Cardiac muscle cell (in vitro differentiated cells and primary cell): ENCODE measurements around the gene KCNQ2. TPM values are rescaled to one million over a fixed set of nuclear protein-coding genes. Genes with fewer than 3 reads are reported as not detected.

Experiments
- DNase-seq, 2 donors: peaks; one replicate each; pipeline versions ENCODE4 v3.0.0 to v3.0.0-alpha.2; 2010 to 2017; ENCODE audit warnings: low read depth in 1 of 2, low spot score in 1 of 2
- H3K27ac ChIP-seq: fragments of 200-600 bp; sonication (generic); 2 replicates; pipeline ENCODE4 v1.5.1; 2016
- H3K27me3 ChIP-seq: fragments of 200-600 bp; sonication (generic); 2 replicates; pipeline ENCODE4 v1.6.0; 2016; ENCODE audit warnings: control low read depth
- H3K36me3 ChIP-seq: fragments of 200-600 bp; sonication (generic); 2 replicates; pipeline ENCODE4 v1.5.1; 2016; ENCODE audit warnings: control low read depth
- H3K4me1 ChIP-seq: fragments of 200-600 bp; sonication (generic); 2 replicates; pipeline ENCODE4 v1.8.1; 2017; ENCODE audit warnings: low read depth, mild to moderate bottlenecking, mixed run types
- H3K4me3 ChIP-seq: fragments of 200-600 bp; sonication (generic); 2 replicates; pipeline ENCODE4 v1.5.1; 2016; ENCODE audit warnings: mild to moderate bottlenecking
- H3K9me3 ChIP-seq: fragments of 200-600 bp; sonication (generic); 2 replicates; pipeline ENCODE4 v1.5.1; 2017; ENCODE audit warnings: low read depth, mild to moderate bottlenecking, control low read depth
- polyA plus RNA-seq: library from polyadenylated mRNA; unstranded; fragments of >200 nt; fragmentation: Nextera tagmentation; extraction: Ambion mirVana; gene quantifications from 2 replicates; pipeline ENCODE4 v1.2.1, GENCODE V29; 2016
- total RNA-seq: library from RNA; depleted of rRNA; stranded (reverse); fragments of >200 nt; gene quantifications from 2 replicates; pipeline ENCODE4 v1.2.3, GENCODE V29; 2016
- TF ChIP-seq, protein P1 (sequence below): IDR thresholded peaks from 2 replicates; pipeline ENCODE4 v1.5.1; 2012; ENCODE audit warnings: low read depth, mild to moderate bottlenecking, low read length

Gene KCNQ2
- total and polyA plus RNA-seq, 2 experiments from 2014 or later, result 13.7 to 18.6 TPM

GRCh38 chr20:63425846-63426485, 46.5 kb downstream of the KCNQ2 start:
- no peaks in the 10 kb centered on the region for H3K4me1 ChIP-seq
- no peaks in the 10 kb centered on the region for H3K9me3 ChIP-seq
- no peak overlapping the region for H3K4me3 ChIP-seq
- H3K27me3 ChIP-seq, result no peaks in the 10 kb centered on the region
- TF ChIP-seq, protein P1, sequence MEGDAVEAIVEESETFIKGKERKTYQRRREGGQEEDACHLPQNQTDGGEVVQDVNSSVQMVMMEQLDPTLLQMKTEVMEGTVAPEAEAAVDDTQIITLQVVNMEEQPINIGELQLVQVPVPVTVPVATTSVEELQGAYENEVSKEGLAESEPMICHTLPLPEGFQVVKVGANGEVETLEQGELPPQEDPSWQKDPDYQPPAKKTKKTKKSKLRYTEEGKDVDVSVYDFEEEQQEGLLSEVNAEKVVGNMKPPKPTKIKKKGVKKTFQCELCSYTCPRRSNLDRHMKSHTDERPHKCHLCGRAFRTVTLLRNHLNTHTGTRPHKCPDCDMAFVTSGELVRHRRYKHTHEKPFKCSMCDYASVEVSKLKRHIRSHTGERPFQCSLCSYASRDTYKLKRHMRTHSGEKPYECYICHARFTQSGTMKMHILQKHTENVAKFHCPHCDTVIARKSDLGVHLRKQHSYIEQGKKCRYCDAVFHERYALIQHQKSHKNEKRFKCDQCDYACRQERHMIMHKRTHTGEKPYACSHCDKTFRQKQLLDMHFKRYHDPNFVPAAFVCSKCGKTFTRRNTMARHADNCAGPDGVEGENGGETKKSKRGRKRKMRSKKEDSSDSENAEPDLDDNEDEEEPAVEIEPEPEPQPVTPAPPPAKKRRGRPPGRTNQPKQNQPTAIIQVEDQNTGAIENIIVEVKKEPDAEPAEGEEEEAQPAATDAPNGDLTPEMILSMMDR, result no peak
- H3K27ac ChIP-seq, result no peak overlapping the region
- H3K36me3 ChIP-seq, result no peaks in the 10 kb centered on the region
- no peak for DNase-seq

DNA sequence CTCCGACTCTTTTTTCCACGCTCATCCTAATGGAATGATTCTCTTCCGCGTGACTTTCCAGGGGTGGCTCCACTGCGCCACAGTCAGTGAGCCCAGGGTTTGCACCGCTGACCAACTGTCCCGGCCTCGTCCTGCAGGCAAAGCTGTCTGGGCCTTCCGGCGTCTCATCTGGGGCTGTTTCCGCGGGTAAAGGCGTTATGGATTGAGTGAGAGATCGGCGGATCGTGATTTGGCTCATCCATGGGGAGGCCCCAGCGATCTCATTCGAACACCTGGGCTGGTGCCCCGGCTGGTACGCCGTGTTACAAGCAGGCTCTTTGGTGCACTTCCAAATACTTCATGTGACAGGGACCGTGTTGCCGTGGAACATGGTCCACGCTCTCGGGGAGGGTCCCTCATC, 47.8 kb downstream of the KCNQ2 start:
- no peaks in the 10 kb centered on the region for H3K27me3 ChIP-seq
- no peak for DNase-seq
- H3K36me3 ChIP-seq, result no peaks in the 10 kb centered on the region
- no peaks in the 10 kb centered on the region for H3K9me3 ChIP-seq
- no peak overlapping the region for H3K27ac ChIP-seq
- no peak overlapping the region for H3K4me3 ChIP-seq
- TF ChIP-seq, protein P1, result no peak
- no peaks in the 10 kb centered on the region for H3K4me1 ChIP-seq

DNA sequence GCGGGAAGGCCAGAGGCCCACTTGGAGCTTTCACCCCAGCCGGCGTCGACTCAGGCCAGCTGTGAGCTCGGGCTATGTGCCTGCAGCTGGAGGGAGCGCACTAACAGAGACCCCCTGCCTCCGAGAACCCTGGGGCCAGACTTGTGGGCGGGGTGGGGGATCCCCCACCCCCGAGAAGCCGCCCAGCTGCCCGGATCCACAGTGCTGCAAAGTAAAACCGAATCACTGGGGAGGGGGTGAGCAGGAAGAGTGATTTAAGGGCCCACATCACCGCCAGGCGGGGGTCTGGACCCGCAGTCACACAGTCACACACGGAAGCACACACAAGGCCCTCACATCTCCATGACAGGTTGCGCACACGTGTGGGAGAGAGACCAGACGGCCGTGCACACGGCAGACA, 48.7 kb downstream of the KCNQ2 start:
- no peaks in the 10 kb centered on the region for H3K9me3 ChIP-seq
- no peak overlapping the region for H3K27ac ChIP-seq
- H3K4me1 ChIP-seq, result no peaks in the 10 kb centered on the region
- DNase-seq, result no peak
- TF ChIP-seq, protein P1, result no peak
- H3K36me3 ChIP-seq, result no peaks in the 10 kb centered on the region
- no peak overlapping the region for H3K4me3 ChIP-seq
- no peaks in the 10 kb centered on the region for H3K27me3 ChIP-seq

DNA sequence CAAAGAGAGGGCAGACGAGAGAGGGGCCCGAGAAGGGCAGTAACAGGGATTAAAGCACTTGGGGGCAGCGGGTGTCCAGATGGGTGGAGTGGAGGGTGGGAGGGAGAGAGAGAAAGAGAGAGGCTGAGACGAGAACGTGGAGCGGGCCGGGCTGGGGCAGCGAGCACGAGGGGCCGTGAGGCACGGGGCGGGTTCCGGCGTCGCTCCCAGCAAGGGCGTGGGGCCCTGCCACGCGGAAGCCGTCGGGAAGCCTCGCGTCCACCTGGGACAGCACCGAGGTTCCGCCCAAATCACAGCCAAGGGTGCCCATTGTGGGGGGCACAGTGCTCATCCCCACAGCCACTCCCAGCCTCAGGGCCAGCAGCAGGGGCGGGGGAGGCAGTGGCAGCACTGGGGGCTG, 49.8 kb downstream of the KCNQ2 start:
- Histone ChIP-seq H3K4me1 (no peaks in the 10 kb centered on the region), H3K27ac (no peak overlapping the region), H3K9me3 (no peaks in the 10 kb centered on the region), H3K27me3 (no peaks in the 10 kb centered on the region), H3K36me3 (no peaks in the 10 kb centered on the region), H3K4me3 (no peak overlapping the region)
- TF ChIP-seq, protein P1, result no peak
- DNase-seq, result no peak

- H3K9me3 ChIP-seq, result no peaks in the 10 kb centered on the region
- H3K27ac ChIP-seq, result no peak overlapping the region
- TF ChIP-seq, protein P1, result no peak
- H3K4me3 ChIP-seq, result no peak overlapping the region
- no peaks in the 10 kb centered on the region for H3K27me3 ChIP-seq
- no peaks in the 10 kb centered on the region for H3K4me1 ChIP-seq
- no peak for DNase-seq
- no peaks in the 10 kb centered on the region for H3K36me3 ChIP-seq
These were observed 50.5 kb downstream of the KCNQ2 start for GRCh38 chr20:63421913-63422312.
